Limb (tissue), 2 donors: ENCODE data around the gene KAT7.
A peak's percentile ranks its signal among the peaks of the same experiment; 100 is the strongest.
"Not testable (repeated sequence)": the region's sequence is repeated elsewhere in the genome, so short reads cannot be mapped to it uniquely, and the experiment has no call there.

Experiments used
- DNase-seq, 2 donors: peaks; one replicate each; pipeline ENCODE4 v3.0.0-alpha.2; 2016; ENCODE audit errors: extremely low spot score in 2 of 2

KAT7 gene

DNA sequence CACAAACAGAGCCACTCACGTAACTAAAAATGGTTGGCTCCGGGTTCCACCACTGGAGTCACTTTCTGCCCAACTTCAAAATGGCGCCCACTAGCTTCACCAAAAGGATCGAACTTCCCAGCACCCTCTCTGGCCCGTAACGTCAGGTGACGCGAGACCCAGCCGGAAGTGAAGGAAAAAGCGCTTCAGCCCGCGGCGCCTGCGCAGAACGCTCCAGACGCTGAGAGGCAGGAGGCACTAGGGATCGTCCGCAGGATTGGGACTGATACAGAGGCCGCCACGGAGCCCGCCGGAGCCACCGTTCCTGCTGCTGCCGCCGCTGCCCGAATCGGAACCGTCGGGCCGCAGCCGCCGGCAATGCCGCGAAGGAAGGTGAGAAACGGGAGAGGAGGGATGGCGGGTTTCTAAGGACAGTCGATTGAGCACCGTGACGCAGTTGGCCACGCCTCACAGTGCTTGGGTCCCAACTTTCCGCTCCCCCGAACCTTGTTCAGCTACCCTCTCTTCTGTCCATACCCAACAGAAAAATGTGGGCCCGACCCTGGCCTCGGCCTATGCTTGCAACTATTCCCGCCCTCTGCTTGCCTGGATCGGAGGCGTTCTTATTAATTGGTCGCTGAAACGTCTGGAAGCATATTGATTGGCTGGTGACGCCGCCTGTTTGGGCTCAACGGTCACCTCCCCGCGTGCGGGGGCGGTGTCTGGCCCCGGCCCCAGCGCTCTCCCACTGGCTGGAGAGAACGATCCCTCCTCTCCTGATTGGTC is at the start of gene KAT7:
TSS of gene KAT7 (plus strand) at position 204 of the 765 bp plus-strand sequence. CDS start at position 358, 154 bp downstream.
- DNase-seq: peak; percentile 99 to 100

- peak in 1 of 2 donors; percentile 48 for DNase-seq
Observed at GRCh38 chr17:49739641-49740271, 48.7 kb upstream of the KAT7 start.

DNA sequence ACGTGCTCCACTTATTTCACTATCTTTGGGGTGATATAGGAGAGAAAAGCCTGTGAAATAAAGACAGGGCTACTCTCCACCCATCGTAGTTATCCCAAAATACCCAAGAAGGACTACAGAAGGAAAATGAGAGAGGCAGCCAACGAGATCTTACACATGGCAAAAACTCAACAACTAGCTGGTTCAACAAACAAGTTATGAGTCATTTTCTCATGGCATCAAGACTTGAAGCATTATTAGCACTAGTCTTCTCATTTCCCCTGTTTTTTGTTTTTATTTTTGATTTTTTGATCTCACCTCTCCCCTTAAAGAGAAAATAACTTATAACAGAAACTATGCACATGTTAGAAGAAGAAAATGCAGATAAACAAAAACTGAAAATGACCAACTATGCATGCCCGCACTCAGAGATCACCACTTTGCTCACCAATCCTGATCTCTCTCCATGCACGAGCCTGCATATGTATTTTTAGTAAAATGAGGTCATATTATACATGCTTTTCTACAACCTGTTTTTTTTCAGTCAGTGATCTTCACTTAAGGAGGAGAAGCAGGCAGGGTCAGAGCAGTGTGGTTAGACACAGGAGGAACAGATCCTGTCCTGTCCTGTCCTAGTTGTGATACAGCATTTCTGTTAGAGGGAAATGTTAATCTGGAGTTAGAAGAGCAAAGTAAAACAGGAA is 47.3 kb upstream of the KAT7 start:
- DNase-seq: no peak

- no peak for DNase-seq
Observed at GRCh38 chr17:49741692-49742076, 46.8 kb upstream of the KAT7 start.

- DNase-seq: no peak
Observed at GRCh38 chr17:49742166-49742638, 46.3 kb upstream of the KAT7 start.

- DNase-seq: no peak
Observed at GRCh38 chr17:49745175-49746139, 43.0 kb upstream of the KAT7 start.

DNA sequence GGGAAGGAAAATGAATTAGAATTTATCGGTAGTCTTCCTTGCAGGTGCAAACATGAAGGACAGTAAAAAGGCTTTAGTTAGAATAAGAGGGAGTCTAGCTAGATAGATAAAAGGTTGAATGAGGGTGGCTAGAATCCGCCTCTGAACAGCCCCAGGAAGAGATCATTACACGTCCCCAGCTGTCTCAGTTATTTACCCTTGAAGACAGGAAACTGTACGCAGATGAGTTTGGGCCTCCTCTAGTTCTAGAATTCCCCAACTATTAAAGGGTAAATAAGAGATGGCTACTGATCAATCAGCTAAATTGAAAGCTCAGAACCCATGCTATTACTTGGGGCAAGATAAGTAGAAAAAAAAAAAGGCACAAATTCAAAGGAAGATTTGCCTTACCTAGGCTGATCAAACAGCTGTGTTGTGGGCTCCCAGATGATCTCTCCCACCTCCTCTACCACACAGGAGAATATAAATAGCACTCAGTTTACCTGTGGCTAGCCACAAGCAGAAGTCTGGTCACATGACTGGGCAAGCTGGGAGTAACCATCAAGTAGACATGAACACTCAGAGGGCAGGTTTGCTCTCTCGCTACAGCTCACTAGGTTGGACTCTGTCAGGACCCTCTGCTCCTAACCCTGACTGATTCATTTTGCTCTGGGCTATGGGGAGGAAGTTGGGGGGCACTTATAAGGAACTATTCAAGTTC is 41.5 kb upstream of the KAT7 start:
- DNase-seq: no peak

GRCh38 chr17:49747632-49748031 is 40.8 kb upstream of the KAT7 start:
- DNase-seq: no peak

DNA sequence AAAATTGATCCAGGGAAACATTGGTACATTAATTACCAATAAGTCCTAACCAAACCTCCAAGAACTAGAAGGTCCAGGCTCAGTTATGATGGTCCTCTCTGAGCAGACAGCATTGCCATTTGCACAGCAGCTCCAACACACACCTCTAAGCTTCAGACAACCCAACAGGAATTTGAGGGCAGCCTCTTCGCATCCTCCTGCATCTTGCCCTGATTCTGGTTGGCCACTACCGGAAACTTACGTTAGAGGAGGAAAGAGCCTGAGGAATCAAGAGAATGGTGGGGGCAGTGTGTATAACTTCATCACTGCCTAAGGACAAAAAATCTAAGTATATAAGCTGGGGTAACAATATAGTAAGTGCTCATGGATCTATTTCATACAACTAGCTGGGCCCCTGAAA is 40.3 kb upstream of the KAT7 start:
- no peak for DNase-seq

GRCh38 chr17:49748791-49749190 is 39.7 kb upstream of the KAT7 start:
- DNase-seq: no peak

DNA sequence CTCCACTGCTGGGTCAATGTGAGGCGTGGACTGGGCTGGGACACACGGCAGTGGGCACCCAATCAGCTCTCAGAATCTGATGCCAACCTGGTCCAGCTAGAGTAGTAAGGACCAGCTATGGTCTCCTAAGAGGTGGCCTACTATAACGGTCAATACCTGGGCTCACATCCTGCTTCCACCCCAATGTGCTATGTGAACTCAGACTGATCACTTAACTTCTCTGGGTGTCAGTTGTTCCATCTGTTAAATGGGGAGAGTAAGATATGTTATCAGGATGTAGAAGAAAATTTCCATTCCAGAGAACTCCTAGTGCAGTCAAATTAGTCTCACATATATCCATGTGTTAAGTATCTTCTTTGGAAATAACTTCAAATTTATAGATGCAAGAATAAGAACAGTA is 38.8 kb upstream of the KAT7 start:
- no peak for DNase-seq

- no peak for DNase-seq
Observed at GRCh38 chr17:49752508-49752907, 36.0 kb upstream of the KAT7 start.

GRCh38 chr17:49753959-49754391 is 34.5 kb upstream of the KAT7 start:
- DNase-seq: no peak

DNA sequence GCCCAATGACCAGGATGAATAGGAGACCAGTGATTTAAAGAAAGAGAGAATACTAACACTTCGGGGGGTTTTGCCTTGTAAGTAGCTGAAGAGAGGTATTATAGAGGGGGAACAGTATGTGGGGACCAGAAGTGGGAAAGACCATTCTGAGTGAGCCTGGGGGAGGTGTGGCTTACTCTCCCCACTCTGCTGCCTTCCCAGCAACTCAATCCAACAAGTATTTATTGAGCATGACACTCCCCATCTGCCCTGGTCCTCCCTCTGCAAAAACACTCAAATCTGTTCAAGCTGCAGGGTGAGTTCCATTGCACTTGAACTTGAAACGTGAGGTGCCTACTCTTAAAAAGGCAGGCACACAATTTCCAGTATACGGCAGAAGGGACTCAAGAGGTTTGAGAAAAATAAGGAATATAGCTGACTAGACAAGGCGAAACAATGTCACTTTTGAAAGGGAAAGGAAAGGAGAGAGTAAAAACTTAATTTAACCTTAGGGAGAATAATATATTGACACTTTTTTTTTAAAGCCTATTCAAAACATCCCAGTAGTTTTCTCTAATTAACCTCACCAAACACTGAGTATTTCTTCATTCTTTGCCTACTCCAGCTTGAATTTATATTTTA is 32.7 kb upstream of the KAT7 start:
- no peak for DNase-seq

DNA sequence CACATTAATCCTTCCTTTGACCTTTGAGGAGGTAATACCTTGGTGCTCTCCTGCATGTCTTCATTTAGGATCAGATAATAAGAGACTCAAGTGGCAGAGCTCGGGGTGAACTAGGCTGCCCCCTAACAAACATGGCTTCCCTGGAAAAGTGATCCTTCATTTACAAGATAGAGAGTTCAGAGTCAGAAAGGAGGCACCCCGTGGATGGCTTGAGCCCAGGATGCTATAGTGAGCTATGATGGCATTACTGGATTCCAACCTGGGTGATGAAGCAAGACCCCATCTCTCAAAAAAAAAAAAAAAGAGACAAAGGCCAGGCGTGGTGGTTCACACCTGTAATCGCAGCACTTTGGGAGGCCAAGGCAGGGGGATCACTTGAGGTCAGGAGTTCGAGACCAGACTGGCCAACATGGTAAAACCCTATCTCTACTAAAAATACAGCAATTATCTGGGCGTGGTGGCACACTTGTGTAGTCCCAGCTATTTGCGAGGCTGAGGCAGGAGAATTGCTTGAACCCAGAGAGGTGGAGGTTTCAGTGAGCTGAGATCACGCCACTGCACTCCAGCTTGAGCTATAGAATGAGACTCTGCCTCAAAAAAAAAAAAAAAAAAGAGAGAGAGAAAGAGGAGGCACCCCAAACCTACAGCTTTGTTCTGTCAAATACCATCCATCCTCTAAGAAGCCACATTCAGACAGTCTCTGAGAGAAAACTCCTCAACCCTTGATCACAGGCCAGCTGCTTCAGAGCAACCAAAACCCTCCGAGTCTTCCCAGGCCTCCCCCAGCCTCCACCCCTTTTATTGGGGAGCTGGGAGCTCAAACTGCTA is 31.9 kb upstream of the KAT7 start:
- DNase-seq: no peak

DNA sequence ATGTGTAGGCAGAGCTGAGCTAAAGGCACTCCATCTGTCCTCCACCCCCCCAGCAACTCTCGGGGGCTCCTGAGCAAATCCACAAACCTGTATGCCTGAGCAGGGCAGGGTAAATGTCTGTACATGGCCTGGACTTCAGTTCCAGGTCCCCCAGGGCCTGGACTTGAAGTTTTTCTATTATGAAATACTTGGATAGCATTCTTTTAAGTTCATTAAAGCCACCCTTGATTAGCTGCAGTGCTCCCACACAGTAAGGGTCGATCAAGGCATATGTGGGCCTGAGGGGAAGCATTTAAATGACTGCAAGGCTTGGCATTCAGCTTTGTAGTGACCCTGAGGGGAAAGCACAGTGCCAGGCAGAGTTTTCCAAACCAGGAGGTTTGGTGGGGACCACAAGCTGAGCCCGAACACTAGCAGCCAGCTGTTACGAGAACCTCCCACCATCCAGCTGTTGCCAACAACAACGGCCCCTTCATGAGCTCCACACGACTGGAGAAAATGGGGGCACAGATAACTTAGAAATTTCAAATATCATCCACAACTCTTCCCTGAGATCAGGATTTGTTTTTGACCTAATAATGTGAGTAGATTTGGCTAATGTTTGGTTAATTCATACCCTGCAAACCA is 31.2 kb upstream of the KAT7 start:
- DNase-seq: no peak

GRCh38 chr17:49758464-49759010 is 29.9 kb upstream of the KAT7 start:
- not testable (repeated sequence) for DNase-seq

DNA sequence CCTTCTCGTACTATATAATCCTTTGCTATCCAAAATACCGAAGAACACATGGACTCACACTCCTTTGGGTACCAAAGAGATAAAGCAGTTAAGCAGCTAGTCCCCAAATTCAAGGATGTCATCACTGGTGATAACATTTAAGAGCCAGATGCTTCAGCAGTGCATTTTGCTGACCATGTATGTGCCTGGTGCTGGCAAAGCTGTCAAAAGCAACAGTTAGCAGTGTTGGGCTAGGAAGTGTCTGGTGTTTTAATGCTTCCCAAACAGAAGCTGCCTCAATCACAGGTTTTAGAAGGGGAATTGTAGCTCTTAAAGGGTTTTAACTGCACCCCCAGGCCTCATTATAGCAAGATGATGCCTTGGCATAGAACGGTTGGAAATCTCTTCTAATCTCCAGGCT is 29.3 kb upstream of the KAT7 start:
- no peak for DNase-seq
